ENCODE data around the gene SSX2IP.

- TF ChIP-seq EZH2 (IDR thresholded peaks at IDR 0.05; ENCODE audit: low read depth): no peak
- TF ChIP-seq, protein P1, sequence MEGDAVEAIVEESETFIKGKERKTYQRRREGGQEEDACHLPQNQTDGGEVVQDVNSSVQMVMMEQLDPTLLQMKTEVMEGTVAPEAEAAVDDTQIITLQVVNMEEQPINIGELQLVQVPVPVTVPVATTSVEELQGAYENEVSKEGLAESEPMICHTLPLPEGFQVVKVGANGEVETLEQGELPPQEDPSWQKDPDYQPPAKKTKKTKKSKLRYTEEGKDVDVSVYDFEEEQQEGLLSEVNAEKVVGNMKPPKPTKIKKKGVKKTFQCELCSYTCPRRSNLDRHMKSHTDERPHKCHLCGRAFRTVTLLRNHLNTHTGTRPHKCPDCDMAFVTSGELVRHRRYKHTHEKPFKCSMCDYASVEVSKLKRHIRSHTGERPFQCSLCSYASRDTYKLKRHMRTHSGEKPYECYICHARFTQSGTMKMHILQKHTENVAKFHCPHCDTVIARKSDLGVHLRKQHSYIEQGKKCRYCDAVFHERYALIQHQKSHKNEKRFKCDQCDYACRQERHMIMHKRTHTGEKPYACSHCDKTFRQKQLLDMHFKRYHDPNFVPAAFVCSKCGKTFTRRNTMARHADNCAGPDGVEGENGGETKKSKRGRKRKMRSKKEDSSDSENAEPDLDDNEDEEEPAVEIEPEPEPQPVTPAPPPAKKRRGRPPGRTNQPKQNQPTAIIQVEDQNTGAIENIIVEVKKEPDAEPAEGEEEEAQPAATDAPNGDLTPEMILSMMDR (conservative IDR thresholded peaks at IDR 0.05): no peak
These were observed 14.6 kb downstream of the SSX2IP start for GRCh38 chr1:84675631-84676030.

Measured in PC-9 (cell line).